Activated CD4-positive, alpha-beta T cell treated with anti-CD3 and anti-CD28 coated beads, Interleukin-2, amount 50 U/mL, for 4 hours (primary cell): ENCODE results near the gene ZNF778.
"Not testable (repeated sequence)": the region's sequence is repeated elsewhere in the genome, so short reads cannot be mapped to it uniquely, and the experiment has no call there.

Experiments used
- DNase-seq, 2 experiments: peaks; one replicate each; pipeline ENCODE4 v3.0.0-alpha.2; 2020

ZNF778 gene

DNA sequence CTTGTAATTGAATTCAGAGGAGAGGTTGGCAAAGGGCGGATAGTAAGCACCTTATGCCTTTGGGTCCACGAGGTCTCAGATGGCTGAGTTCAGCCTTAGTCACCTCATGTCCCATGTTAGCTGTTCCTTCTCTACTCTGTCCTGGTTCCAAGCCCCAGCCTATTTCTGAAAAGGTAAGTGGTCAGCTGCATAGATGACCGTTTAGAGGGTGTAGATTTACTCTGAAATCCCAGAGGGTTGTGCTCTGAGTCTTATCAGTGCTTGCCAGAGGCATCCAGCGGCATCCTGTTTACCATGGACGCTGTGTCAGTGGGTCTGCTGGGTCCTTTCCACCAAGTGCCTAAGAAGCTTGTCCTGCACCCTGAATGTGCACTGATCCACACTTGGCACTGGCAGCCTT lies 1.9 kb downstream of the ZNF778 start:
- no peak for DNase-seq

DNA sequence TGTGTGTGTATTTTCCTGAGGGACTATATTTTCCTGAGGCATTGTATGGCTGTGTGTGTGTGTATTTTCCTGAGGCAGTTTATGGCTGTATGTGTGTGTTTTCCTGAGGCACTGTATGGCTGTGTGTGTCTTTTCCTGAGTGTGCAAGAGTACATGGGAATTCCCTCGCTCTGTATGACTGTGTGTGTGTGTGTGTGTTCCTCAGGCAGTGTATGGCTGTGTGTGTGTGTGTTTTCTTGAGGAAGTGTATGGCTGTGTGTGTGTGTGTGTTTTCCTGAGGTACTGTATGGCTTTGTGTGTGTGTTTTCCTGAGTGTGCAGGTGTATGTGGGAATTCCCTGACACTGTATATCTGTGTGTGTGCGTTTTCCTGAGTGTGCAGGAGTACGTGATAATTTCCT lies 4.1 kb downstream of the ZNF778 start:
- DNase-seq: no peak

DNA sequence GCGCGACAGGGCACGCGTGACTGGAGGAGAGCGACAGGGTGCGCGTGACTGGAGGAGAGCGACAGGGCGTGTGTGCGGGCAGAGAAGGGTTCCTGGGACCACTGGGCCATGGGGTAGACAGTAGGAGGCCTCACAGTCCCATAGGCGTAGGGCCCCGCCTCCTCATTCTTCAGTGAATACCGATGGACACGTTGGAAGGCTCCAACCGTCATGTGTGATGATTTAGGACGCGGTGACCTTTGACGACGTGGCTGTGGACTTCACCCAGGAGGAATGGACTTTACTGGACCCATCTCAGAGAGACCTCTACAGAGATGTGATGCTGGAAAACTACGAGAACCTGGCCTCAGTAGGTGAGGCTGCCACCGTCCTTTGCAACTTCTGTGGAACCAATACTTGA lies 5.4 kb downstream of the ZNF778 start:
- no peak for DNase-seq

DNA sequence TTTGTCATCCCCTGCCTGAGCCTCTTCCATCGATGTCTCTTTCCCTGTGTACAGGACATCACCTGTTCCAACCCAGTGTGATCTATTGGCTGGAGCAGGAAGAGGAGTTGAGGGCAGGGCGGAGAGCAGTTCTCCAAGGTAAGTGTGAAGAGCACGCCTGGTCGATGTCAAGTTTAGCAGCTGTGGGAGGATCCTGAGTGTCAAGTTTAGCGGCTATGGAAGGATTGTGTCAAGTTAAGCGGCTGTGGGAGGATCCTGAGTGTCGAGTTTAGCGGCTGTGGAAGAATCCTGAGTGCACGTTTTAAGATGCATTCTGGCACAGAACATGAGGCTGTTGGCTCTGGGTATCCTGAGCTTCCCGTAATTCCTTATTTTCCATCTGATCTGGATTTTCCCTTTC lies 7.2 kb downstream of the ZNF778 start:
- no peak for DNase-seq

DNA sequence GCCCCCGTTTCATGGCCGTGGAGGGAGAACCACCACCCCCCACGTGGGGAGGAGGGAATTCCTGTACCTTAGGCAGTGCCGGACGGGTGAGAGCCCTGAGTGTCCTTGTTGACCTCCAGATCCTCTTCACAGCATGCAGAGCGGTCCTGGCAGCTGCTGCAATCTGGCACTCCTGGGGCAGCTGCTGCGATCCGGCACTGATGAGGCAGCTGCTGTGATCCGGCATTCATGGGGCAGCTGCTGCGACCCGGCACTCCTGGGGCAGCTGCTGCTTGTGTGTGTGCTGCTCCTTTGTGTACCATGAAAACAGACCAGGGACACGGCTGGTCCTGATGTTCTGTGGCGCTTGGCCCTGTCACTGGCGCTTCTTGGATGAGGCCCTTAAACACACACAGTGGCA lies 12.8 kb downstream of the ZNF778 start:
- DNase-seq: no peak

DNA sequence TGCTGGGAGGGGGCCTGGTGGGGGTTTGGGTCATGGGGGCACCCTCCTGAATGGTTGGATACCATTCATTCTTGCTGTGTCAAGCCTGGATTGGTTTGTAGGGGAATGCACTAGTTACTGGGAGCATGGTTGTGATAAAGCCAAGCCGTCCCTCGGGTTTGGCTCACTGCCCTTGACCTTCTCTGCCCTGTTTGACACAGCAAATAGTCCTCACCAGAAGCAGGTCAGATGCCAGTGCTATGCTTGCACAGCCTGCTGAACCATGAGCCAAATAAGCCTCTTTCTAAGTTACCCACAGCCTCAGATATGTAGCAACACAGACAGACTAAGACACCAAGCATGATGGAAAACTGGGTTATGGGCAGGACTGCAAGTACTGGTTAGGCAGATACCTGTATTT lies 14.6 kb downstream of the ZNF778 start:
- DNase-seq: no peak

DNA sequence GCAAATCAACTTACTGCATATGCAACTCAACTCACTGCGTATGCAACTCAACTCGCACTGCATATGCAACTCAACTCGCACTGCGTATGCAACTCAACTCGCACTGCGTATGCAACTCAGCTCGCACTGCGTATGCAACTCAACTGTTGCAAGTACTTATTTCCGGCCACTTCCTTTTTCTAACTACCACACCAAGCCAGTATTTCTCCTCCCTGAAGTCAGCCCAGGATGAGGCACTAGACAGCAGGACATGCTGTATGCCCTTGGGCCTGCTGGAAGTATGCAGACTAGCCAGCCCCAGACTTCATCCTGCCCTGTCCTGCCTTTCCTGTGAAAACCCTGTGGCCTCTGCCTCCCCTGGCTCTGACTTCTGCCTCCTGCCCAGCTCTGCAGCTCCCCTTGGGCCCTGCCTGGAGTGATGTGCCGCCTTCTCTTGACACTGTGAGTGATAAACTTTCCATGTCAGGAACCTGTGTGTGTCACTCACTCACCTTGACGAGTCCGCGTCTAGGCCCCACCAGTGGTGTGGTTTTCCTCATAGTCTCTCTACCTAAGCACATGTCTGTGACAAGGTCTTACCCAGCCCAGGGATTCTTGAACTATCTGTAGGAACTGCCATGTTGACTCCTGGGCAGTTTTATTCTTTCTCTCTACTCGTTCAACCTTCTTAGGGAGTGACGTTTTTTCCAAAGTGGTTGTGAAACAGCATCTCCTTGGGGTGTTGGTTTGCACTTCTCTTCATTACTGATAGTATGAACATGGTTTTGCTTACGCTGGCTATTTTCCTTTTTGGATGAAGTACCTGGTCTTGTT lies 16.4 kb downstream of the ZNF778 start:
- no peak for DNase-seq

DNA sequence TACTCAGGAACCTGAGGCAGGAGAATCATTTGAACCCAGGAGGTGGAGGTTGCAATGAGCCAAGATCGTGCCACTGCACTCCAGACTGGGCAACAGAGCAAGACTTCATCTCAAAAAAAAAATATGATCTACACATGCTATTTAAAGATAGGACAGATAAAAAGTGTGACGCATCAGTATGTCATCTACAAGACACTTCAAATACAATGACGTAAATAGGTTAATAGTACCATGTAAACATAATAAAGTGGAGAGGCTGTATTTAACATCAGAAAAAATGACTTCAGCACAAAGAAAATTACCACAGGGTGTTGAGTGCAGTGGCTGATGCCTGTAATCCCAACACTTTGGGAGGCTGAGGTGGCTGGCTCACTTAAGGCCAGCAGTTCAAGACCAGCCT lies 20.2 kb downstream of the ZNF778 start:
- DNase-seq: no peak

DNA sequence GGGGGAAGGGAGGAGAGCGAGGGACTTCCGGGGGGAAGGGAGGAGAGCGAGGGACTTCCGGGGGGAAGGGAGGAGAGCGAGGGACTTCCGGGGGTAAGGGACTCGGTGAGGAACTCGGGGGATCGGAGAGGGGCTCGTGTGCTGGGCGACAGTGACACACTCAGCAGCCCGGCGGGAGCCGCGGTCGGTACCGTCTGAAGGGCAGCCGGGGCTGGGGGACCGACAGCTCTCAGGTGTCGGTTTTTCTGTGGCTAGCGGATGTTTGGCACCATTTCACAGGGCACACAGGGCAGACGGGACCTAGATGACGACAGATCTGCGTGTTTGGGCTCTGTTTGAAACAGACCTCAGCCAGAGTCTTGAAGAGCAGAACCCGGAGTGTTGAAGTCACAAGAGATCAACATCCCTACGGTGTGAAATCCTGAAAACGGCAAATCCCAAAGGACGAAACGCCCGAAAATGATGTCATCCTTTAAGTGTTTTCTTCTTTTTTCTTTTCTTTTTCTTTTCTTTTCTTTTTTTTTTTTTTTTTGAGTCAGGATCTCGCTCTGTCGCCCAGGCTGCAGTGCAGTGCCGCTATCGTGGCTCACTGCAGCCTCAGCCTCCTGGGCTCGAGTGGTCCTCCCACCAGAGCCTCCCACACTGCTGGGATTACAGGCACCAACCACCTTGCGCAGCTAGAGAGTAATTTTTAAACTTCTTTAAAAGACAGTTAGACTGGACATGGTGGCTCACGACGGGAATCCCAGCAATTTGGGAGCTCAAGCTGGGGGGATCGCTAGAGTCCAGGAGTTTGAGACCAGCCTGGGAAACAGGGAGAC lies 23.9 kb downstream of the ZNF778 start:
- DNase-seq: peak; percentile 63 to 66

DNA sequence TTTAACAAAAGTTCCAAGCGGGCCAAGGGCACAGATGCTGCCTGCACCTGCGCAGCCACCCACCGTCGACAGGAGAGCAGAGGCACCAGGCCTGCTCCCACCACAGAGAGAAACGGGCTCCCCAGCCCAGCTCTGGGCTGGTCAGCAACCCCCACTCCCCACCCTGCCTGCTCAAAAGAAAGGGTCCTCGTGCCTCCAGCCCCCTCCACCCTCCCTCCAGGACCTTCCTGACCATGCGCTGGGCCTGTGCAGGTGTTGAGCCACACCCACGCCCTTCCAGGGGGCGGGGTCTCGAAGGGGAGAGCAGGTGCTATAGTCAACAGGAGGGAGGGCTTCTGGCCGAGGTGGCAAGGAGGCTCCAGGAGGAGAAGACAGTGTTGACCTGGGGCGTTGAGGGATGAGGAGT lies 25.3 kb downstream of the ZNF778 start:
- DNase-seq: no peak

DNA sequence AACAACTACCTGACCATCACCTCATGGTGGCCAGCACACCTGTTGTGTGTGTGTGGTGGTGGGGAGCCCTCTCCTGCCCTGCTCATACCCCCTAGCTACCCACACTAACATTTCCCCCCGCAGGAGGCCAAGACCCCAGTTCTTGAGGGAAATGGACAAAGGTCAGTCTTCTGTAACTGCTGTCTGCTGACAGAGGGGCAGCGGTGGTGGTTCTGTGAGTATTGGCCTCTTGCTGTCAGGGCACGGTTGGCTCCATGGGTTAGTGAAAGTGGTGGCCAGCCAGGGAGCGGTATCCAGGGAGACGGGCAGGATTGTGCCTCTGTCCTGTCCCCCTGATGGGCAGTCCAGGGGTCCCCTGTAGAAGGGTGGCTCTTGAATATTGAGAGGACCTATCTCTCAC lies 26.2 kb downstream of the ZNF778 start:
- DNase-seq: no peak

DNA sequence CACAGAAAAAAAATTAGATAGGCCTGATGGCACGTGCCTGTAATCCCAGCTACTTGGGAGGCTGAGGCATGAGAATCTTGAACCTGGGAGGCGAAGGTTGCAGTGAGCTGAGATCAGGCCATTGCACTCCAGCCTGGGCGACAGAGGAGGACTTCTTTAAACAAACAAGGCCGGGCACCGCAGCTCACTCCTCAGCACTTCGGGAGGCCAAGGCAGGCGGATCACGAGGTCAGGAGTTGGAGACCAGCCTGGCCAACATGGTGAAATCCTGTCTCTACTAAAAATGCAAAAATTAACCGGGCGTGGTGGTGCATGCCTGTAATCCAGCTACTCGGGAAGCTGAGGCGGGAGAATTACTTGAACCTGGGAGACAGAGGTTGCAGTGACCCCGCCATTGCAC lies 26.8 kb downstream of the ZNF778 start:
- DNase-seq: not testable (repeated sequence)

DNA sequence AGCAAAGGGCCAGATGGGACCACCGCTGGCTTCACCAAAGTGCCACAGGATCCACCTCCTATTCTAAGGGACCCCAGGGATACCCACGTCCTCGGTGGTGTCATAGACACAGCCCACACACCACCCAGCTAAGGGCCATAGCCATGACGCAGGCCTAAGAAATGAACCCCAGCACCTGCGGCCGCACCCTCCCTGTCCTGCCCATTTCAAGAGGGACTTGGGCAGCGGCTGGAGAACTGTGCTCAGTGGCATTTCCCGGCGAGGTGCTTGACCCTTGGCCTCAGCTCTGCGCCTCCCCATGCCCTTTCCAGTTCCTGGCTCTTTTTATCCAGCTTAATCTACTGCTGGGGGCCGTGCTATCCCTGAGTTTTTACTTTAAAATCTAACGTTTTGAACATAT lies 27.3 kb downstream of the ZNF778 start:
- DNase-seq: no peak

DNA sequence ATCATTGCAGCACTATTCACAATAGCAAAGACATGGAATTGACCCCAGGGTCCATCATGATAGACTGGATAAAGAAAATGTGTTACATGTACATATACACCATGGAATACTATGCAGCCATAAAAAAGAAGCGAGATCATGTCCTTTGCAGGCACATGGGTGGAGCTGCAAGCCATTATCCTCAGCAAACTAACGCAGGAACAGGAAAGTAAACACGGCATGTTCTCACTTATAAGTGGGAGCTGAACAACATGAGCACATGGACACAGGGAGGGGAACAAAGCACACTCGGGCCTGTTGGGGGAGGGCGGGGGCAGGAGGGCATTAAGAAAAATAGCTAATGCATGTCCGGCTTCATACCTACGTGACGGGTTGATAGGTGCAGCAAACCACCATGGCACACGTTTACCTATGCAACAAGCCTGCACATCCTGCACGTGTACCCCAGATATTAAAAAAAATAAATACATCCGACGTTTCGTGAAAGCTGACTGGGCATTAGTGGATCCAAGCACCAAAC lies 28.9 kb downstream of the ZNF778 start:
- no peak for DNase-seq

DNA sequence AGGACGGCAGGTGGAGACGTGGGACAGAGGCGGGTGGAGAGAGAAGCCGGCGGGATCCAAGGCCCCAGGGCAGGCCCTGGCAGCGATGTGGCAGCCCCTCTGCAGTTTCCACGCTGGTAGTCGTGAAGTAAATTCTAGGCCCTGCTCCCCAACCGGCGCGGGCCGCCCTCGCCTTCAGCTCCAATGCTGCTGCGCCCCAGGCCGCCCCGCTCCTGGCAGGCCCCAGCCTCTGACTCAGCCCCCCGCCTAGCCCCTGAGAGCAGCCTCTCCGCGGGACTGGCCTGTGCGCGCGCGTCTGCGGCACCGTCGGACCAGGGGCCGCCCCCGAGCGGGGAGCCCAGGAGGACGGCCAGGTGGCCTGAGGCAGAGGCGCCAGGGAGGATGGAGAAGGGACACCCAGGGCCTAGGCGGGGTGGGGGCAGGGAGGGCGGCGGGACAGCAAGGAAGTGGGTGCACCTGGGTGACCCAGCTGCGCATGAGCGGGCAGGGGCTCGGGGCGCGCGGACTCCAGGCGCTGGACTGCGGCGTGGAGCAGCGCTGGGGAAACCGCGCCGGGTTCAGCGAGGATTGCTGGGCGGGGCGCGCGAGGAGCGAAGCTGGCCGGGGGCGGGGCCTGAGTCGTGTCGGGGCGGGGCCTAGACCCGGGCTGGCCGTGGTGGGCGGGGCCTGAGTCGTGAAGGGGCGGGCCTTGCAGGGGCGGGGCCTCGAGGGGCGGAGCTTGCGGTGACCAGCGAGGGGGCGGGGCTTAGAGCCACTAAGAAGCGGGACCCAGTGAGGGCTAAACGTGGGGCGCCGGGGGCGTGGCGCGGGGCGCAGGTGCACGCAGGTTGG lies 29.6 kb downstream of the ZNF778 start:
- DNase-seq: peak; percentile 95 to 96

DNA sequence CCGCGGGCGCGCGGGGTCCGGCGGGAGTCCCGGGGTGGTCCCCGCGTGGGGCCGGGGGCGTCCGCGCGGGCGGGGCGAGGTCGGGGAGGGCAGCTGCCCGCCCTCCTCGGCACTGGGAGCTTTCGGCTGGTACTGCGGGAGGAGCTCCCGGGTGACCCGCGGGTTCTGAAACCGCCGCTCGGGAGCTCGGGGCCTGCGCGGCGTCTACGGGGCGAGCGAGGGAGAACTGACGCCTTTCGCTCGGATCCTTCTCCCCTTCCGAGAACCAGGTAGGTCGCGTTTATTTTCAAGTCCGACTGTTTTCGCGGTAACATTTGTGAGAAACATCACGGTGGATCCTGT lies 30.2 kb downstream of the ZNF778 start:
- not testable (repeated sequence) for DNase-seq

DNA sequence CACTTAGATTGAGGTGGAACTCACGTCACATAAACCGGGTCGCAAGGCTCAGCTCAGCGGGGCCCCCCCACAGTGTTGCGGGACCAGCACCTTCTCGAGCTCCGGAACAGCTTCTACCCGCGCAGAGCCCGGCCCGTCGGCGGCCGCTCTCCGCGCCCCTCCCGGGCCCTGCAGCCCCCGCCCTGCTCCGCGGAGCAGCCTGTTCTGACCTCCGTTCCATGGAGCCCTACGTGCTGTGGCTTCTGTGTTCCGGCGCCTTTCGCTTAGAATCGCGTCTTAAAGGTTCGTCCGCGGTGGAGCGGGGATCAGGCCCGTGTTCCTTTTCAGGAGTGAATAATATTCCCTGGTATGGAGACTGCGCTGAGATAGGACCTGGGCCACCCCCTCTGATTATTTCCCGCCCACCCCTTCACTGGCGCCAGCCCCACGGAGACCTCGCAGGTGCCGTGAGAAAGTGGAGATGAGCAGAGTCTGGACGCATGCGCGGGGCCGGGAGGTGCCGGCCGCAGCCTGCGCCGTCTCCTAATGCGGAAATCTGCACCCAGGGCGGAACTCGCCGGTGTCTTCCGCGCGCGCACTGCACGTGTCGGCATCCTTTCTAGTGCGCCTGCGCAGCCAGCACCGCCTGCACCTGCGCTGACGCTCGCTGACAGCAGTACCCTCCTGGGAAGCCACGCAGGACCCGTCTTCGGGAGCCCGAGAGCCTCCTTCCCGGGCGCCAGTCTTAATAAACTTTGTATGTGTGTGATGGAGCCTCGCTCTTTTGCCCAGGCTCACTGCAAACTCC lies 30.9 kb downstream of the ZNF778 start:
- DNase-seq: no peak

DNA sequence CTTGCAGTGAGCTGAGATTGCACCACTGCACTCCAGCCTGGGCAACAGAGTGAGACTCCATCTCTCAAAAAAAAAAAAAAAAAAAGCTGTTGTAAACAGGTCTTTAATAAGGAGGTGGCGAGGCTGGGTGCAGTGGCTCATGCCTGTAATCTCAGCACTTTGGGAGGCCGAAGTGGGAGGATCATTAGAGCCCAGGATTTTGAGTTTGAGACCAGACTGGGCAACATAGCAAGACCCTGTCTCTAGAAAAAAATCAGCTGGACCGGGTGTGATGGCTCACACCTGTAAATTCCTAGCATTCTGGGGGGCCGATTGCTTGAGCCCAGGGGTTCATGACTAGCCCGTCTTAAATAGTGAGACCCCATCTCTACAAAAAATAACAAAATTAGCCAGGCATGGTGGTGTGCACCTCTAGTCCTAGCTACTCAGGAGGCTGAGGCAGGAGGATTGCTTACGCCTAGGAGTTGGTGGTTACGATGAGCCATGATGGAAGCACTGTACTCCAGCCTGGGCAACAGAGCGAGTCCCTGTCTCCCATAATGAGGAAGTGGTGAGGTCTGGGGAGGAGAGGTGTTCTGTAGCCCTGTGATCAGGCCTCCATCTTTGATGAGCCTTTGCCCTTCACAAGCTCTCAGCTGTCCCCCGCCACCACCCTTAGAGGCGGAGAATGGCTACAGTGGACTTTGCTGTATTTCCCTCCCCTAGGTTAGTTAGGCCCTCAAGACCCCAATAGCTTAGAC lies 36.2 kb downstream of the ZNF778 start:
- DNase-seq: no peak

DNA sequence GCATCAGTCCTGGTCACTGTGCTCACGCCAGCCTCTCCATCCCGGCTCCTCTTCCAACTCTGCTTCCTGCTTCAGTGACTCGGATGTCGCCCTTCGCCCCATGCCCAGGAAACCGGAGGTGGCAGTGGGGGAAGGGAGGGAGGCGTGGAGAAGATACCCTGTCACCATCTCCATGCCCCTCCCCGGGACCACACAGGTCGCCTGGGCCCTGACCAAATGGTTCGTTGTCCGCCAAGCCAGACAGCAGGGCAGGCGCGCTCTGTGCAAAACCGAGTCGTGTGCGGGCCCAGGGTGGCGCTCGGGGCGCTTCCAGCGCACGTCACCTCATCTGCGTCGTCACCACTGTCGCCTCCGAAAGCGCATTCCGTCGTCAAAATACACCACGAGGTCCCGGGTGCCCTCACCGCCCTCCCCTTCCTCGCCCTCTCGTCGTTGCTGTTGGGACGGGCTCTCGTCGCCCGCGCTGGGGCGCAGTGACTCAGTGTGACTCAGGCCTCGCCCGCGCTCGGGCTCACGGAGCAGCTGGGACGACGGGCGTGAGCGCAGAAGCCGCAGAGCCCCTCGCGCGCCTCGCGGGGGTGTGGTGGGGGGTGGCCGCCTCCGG lies 39.2 kb downstream of the ZNF778 start:
- peak; percentile 80 to 87 for DNase-seq

DNA sequence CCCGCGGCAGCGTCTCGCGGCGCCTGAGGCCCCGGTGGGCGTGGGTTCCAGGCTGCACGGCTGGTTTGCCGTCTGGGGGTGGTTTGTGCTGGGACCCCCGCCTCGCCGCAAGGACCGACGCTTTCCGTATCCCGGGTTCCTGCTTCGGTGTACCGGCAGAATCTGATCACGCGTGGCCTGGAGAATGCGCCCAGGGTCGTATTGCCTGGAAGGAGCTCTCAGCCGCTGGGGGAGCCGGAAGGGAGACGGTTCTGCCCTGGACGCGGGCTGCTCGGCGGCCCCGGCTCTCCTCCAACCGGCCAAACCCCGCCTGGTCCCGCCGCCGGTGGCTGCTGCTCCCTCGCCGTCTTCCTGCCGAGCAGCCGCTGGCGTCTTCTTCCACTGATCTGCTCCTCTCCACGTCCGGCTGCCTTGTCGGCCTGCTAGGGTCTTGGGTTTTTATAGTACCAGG lies 39.8 kb downstream of the ZNF778 start:
- no peak for DNase-seq
